ENCODE measurements around the gene LRRC7.
"Not testable (repeated sequence)": the region's sequence is repeated elsewhere in the genome, so short reads cannot be mapped to it uniquely, and the experiment has no call there.

Gene LRRC7

GRCh38 chr1:69920426-69920825 is 352.7 kb downstream of the LRRC7 start:
- ChIA-PET POLR2A (no interaction called here), CTCF (no interaction called here)
- no peak for DNase-seq
- Histone ChIP-seq H3K27ac (ENCODE audit: insufficient read depth in 1 of 2, low read depth in 1 of 2, low read length in 2 of 2, poor library complexity in 1 of 2, severe bottlenecking in 2 of 2) (no peak overlapping the region), H3K9me3 (ENCODE audit: control extremely low read depth in 1 of 5, control insufficient read depth in 4 of 5, insufficient read depth in 2 of 5, low read depth in 1 of 5, low read length in 4 of 5) (no peaks in the 10 kb centered on the region), H3K36me3 (ENCODE audit: control insufficient read depth in 4 of 4, insufficient read depth in 4 of 4, low read length in 3 of 4) (no peaks in the 10 kb centered on the region), H3K4me3 (ENCODE audit: control insufficient read depth in 1 of 7, extremely low read depth in 1 of 7, insufficient read depth in 4 of 7, low read depth in 2 of 7, low read length in 6 of 7) (no peak overlapping the region), H3K4me1 (ENCODE audit: control extremely low read depth in 1 of 4, control insufficient read depth in 4 of 4, insufficient read depth in 4 of 4, low read length in 3 of 4) (no peaks in the 10 kb centered on the region), H3K27me3 (replicated peaks in 2 of 5; ENCODE audit: control insufficient read depth in 4 of 5, insufficient read depth in 5 of 5, low read length in 4 of 5) (no peaks in the 10 kb centered on the region)
- WGBS (ENCODE audit: insufficient coverage), result 100% methylated on average over 1 of the region's 1 CpG

GRCh38 chr1:69921486-69921885 is 353.8 kb downstream of the LRRC7 start:
- H3K9me3 ChIP-seq (ENCODE audit: control extremely low read depth in 1 of 5, control insufficient read depth in 4 of 5, insufficient read depth in 2 of 5, low read depth in 1 of 5, low read length in 4 of 5), result no peaks in the 10 kb centered on the region
- no peaks in the 10 kb centered on the region for H3K27me3 ChIP-seq (replicated peaks in 2 of 5; ENCODE audit: control insufficient read depth in 4 of 5, insufficient read depth in 5 of 5, low read length in 4 of 5)
- no peaks in the 10 kb centered on the region for H3K36me3 ChIP-seq (ENCODE audit: control insufficient read depth in 4 of 4, insufficient read depth in 4 of 4, low read length in 3 of 4)
- no peak overlapping the region for H3K4me3 ChIP-seq (ENCODE audit: control insufficient read depth in 1 of 7, extremely low read depth in 1 of 7, insufficient read depth in 4 of 7, low read depth in 2 of 7, low read length in 6 of 7)
- ChIA-PET POLR2A (no interaction called here), CTCF (no interaction called here)
- H3K27ac ChIP-seq (ENCODE audit: insufficient read depth in 1 of 2, low read depth in 1 of 2, low read length in 2 of 2, poor library complexity in 1 of 2, severe bottlenecking in 2 of 2), result no peak overlapping the region
- no peak for DNase-seq
- no peaks in the 10 kb centered on the region for H3K4me1 ChIP-seq (ENCODE audit: control extremely low read depth in 1 of 4, control insufficient read depth in 4 of 4, insufficient read depth in 4 of 4, low read length in 3 of 4)

GRCh38 chr1:69928234-69928633 is 360.5 kb downstream of the LRRC7 start:
- WGBS (ENCODE audit: insufficient coverage), result 92% methylated on average over 3 of the region's 14 CpGs
- H3K4me1 ChIP-seq (ENCODE audit: control extremely low read depth in 1 of 4, control insufficient read depth in 4 of 4, insufficient read depth in 4 of 4, low read length in 3 of 4); H3K9me3 ChIP-seq (ENCODE audit: control extremely low read depth in 1 of 5, control insufficient read depth in 4 of 5, insufficient read depth in 2 of 5, low read depth in 1 of 5, low read length in 4 of 5); H3K4me3 ChIP-seq (ENCODE audit: control insufficient read depth in 1 of 7, extremely low read depth in 1 of 7, insufficient read depth in 4 of 7, low read depth in 2 of 7, low read length in 6 of 7); H3K27me3 ChIP-seq (replicated peaks in 2 of 5; ENCODE audit: control insufficient read depth in 4 of 5, insufficient read depth in 5 of 5, low read length in 4 of 5); H3K27ac ChIP-seq (ENCODE audit: insufficient read depth in 1 of 2, low read depth in 1 of 2, low read length in 2 of 2, poor library complexity in 1 of 2, severe bottlenecking in 2 of 2); CTCF ChIA-PET; H3K36me3 ChIP-seq (ENCODE audit: control insufficient read depth in 4 of 4, insufficient read depth in 4 of 4, low read length in 3 of 4); POLR2A ChIA-PET; DNase-seq: not testable (repeated sequence)

GRCh38 chr1:69929308-69930057 is 361.8 kb downstream of the LRRC7 start:
- no peak for DNase-seq
- Histone ChIP-seq H3K36me3 (ENCODE audit: control insufficient read depth in 4 of 4, insufficient read depth in 4 of 4, low read length in 3 of 4) (no peaks in the 10 kb centered on the region), H3K27me3 (replicated peaks in 2 of 5; ENCODE audit: control insufficient read depth in 4 of 5, insufficient read depth in 5 of 5, low read length in 4 of 5) (no peaks in the 10 kb centered on the region), H3K4me1 (ENCODE audit: control extremely low read depth in 1 of 4, control insufficient read depth in 4 of 4, insufficient read depth in 4 of 4, low read length in 3 of 4) (no peaks in the 10 kb centered on the region), H3K27ac (ENCODE audit: insufficient read depth in 1 of 2, low read depth in 1 of 2, low read length in 2 of 2, poor library complexity in 1 of 2, severe bottlenecking in 2 of 2) (no peak overlapping the region), H3K9me3 (ENCODE audit: control extremely low read depth in 1 of 5, control insufficient read depth in 4 of 5, insufficient read depth in 2 of 5, low read depth in 1 of 5, low read length in 4 of 5) (peaks cover 0 to 3% (median 0%) of the 10 kb centered on the region in 5 experiments), H3K4me3 (ENCODE audit: control insufficient read depth in 1 of 7, extremely low read depth in 1 of 7, insufficient read depth in 4 of 7, low read depth in 2 of 7, low read length in 6 of 7) (no peak overlapping the region)
- 92% methylated on average over 1 of the region's 2 CpGs for WGBS (ENCODE audit: insufficient coverage)
- ChIA-PET POLR2A (no interaction called here), CTCF (no interaction called here)

GRCh38 chr1:69930396-69930795 is 362.7 kb downstream of the LRRC7 start:
- CTCF ChIA-PET, result no interaction called here
- no peak overlapping the region for H3K27ac ChIP-seq (ENCODE audit: insufficient read depth in 1 of 2, low read depth in 1 of 2, low read length in 2 of 2, poor library complexity in 1 of 2, severe bottlenecking in 2 of 2)
- no peaks in the 10 kb centered on the region for H3K36me3 ChIP-seq (ENCODE audit: control insufficient read depth in 4 of 4, insufficient read depth in 4 of 4, low read length in 3 of 4)
- H3K4me1 ChIP-seq (ENCODE audit: control extremely low read depth in 1 of 4, control insufficient read depth in 4 of 4, insufficient read depth in 4 of 4, low read length in 3 of 4), result no peaks in the 10 kb centered on the region
- 100% methylated on average over 1 of the region's 2 CpGs for WGBS (ENCODE audit: insufficient coverage)
- H3K27me3 ChIP-seq (replicated peaks in 2 of 5; ENCODE audit: control insufficient read depth in 4 of 5, insufficient read depth in 5 of 5, low read length in 4 of 5), result no peaks in the 10 kb centered on the region
- no peak for DNase-seq
- no peak overlapping the region for H3K4me3 ChIP-seq (ENCODE audit: control insufficient read depth in 1 of 7, extremely low read depth in 1 of 7, insufficient read depth in 4 of 7, low read depth in 2 of 7, low read length in 6 of 7)
- POLR2A ChIA-PET, result no interaction called here
- H3K9me3 ChIP-seq (ENCODE audit: control extremely low read depth in 1 of 5, control insufficient read depth in 4 of 5, insufficient read depth in 2 of 5, low read depth in 1 of 5, low read length in 4 of 5), result peaks cover 0 to 3% (median 0%) of the 10 kb centered on the region in 5 experiments

GRCh38 chr1:69932760-69933159 is 365.0 kb downstream of the LRRC7 start:
- Histone ChIP-seq H3K9me3 (ENCODE audit: control extremely low read depth in 1 of 5, control insufficient read depth in 4 of 5, insufficient read depth in 2 of 5, low read depth in 1 of 5, low read length in 4 of 5) (peaks cover 0 to 3% (median 0%) of the 10 kb centered on the region in 5 experiments), H3K27me3 (replicated peaks in 2 of 5; ENCODE audit: control insufficient read depth in 4 of 5, insufficient read depth in 5 of 5, low read length in 4 of 5) (no peaks in the 10 kb centered on the region), H3K27ac (ENCODE audit: insufficient read depth in 1 of 2, low read depth in 1 of 2, low read length in 2 of 2, poor library complexity in 1 of 2, severe bottlenecking in 2 of 2) (no peak overlapping the region), H3K4me1 (ENCODE audit: control extremely low read depth in 1 of 4, control insufficient read depth in 4 of 4, insufficient read depth in 4 of 4, low read length in 3 of 4) (no peaks in the 10 kb centered on the region), H3K36me3 (ENCODE audit: control insufficient read depth in 4 of 4, insufficient read depth in 4 of 4, low read length in 3 of 4) (no peaks in the 10 kb centered on the region), H3K4me3 (ENCODE audit: control insufficient read depth in 1 of 7, extremely low read depth in 1 of 7, insufficient read depth in 4 of 7, low read depth in 2 of 7, low read length in 6 of 7) (no peak overlapping the region)
- ChIA-PET POLR2A (no interaction called here), CTCF (interaction anchor here (1.0 kb wide), 1 partner anchor 21 kb away, joined by 3 read pairs; no protein-coding TSS in a partner anchor)
- no peak for DNase-seq
- WGBS (ENCODE audit: insufficient coverage), result 97% methylated on average over 3 of the region's 3 CpGs

- Histone ChIP-seq H3K27me3 (replicated peaks in 2 of 5; ENCODE audit: control insufficient read depth in 4 of 5, insufficient read depth in 5 of 5, low read length in 4 of 5) (no peaks in the 10 kb centered on the region), H3K27ac (ENCODE audit: insufficient read depth in 1 of 2, low read depth in 1 of 2, low read length in 2 of 2, poor library complexity in 1 of 2, severe bottlenecking in 2 of 2) (no peak overlapping the region), H3K4me1 (ENCODE audit: control extremely low read depth in 1 of 4, control insufficient read depth in 4 of 4, insufficient read depth in 4 of 4, low read length in 3 of 4) (no peaks in the 10 kb centered on the region), H3K36me3 (ENCODE audit: control insufficient read depth in 4 of 4, insufficient read depth in 4 of 4, low read length in 3 of 4) (no peaks in the 10 kb centered on the region), H3K4me3 (ENCODE audit: control insufficient read depth in 1 of 7, extremely low read depth in 1 of 7, insufficient read depth in 4 of 7, low read depth in 2 of 7, low read length in 6 of 7) (no peak overlapping the region), H3K9me3 (ENCODE audit: control extremely low read depth in 1 of 5, control insufficient read depth in 4 of 5, insufficient read depth in 2 of 5, low read depth in 1 of 5, low read length in 4 of 5) (no peaks in the 10 kb centered on the region)
- 97% methylated on average over 6 of the region's 6 CpGs for WGBS (ENCODE audit: insufficient coverage)
- POLR2A ChIA-PET, result no interaction called here
- DNase-seq, result no peak
- CTCF ChIA-PET, result interaction anchor here (0.9 kb wide), 1 partner anchor 9 kb away, joined by 3 read pairs; no protein-coding TSS in a partner anchor
Observed at GRCh38 chr1:69940231-69940630, 372.5 kb downstream of the LRRC7 start.
